Duodenal mucosa (tissue), 2 donors: ENCODE data around the gene AP2M1.

Source experiments
- H3K27ac ChIP-seq: one replicate; pipeline ENCODE4 v1.7.0; 2013; ENCODE audit warnings: low read depth, low read length
- H3K27me3 ChIP-seq, 2 donors: one replicate each; pipeline ENCODE4 v1.7.0; 2013; ENCODE audit warnings: low read length in 2 of 2, control low read depth in 1 of 2; ENCODE audit not compliant: insufficient read depth in 2 of 2, control insufficient read depth in 1 of 2
- H3K36me3 ChIP-seq, 2 donors: one replicate each; pipeline ENCODE4 v1.7.0; 2013; ENCODE audit warnings: low read length in 2 of 2, control low read depth in 1 of 2; ENCODE audit not compliant: insufficient read depth in 2 of 2, control insufficient read depth in 1 of 2
- H3K4me1 ChIP-seq, 2 donors: one replicate each; pipeline ENCODE4 v1.7.0; 2013; ENCODE audit warnings: low read length in 2 of 2, control low read depth in 1 of 2; ENCODE audit not compliant: insufficient read depth in 2 of 2, control insufficient read depth in 1 of 2
- H3K4me3 ChIP-seq, 2 donors: one replicate each; pipeline ENCODE4 v1.7.0; 2013; ENCODE audit warnings: low read length in 2 of 2, low read depth in 1 of 2
- H3K9ac ChIP-seq, 2 donors: one replicate each; pipeline ENCODE4 v1.7.0; 2013; ENCODE audit warnings: low read length in 2 of 2, low read depth in 1 of 2
- H3K9me3 ChIP-seq, 2 donors: one replicate each; pipeline ENCODE4 v1.7.0; 2013; ENCODE audit warnings: low read length in 2 of 2, control low read depth in 1 of 2; ENCODE audit not compliant: control insufficient read depth in 1 of 2

Gene AP2M1

GRCh38 chr3:184174646-184175492, at the start of gene AP2M1:
Gene AP2M1, plus strand, starts transcription at chr3:184174855. Its CDS starts 2,139 bp downstream, at chr3:184176994.
- Histone ChIP-seq H3K9me3 (no peaks in the 10 kb centered on the region), H3K9ac (peak within 1 kb of the TSS; percentile 91 to 100), H3K4me1 (peaks cover 40 to 43% of the 10 kb centered on the region in 2 donors), H3K4me3 (peak within 1 kb of the TSS; percentile 84 to 96), H3K27me3 (no peaks in the 10 kb centered on the region), H3K36me3 (peaks cover 36 to 46% of the 10 kb centered on the region in 2 donors), H3K27ac (peak within 1 kb of the TSS; percentile 75)

- no peaks in the 10 kb centered on the region for H3K27me3 ChIP-seq
- no peaks in the 10 kb centered on the region for H3K9me3 ChIP-seq
- no peaks in the 10 kb centered on the region for H3K36me3 ChIP-seq
- no peaks in the 10 kb centered on the region for H3K4me1 ChIP-seq
- H3K9ac ChIP-seq, result no peak overlapping the region
- no peak overlapping the region for H3K4me3 ChIP-seq
- no peak overlapping the region for H3K27ac ChIP-seq
Observed at GRCh38 chr3:184126006-184126405, 48.6 kb upstream of the AP2M1 start.

DNA sequence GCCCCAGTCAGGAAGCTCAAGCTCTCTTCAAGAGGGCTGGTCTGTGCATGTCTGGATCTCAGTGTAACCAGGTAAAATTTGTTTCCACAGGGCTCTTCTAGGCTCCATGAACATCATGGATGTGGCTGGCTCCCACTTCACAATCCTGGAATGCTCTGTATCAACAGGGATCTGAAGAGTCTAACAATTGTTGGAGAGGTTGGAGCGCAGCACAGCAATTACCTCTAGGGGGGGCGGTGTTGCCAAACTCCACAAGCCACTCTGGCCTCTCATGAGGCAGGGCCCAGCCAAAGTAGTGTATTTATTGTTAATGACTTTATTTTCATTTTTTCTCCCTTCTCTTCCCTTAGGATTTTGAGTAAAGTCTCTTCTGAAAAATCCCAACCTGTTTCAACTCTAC, 45.6 kb upstream of the AP2M1 start:
- no peak overlapping the region for H3K4me3 ChIP-seq
- no peaks in the 10 kb centered on the region for H3K36me3 ChIP-seq
- H3K27ac ChIP-seq, result no peak overlapping the region
- H3K4me1 ChIP-seq, result peaks cover 6 to 7% of the 10 kb centered on the region in 2 donors
- no peaks in the 10 kb centered on the region for H3K9me3 ChIP-seq
- no peaks in the 10 kb centered on the region for H3K27me3 ChIP-seq
- H3K9ac ChIP-seq, result no peak overlapping the region

- Histone ChIP-seq H3K4me3 (no peak overlapping the region), H3K27ac (no peak overlapping the region), H3K27me3 (no peaks in the 10 kb centered on the region), H3K9ac (no peak overlapping the region), H3K9me3 (no peaks in the 10 kb centered on the region), H3K4me1 (peaks cover 24 to 28% of the 10 kb centered on the region in 2 donors), H3K36me3 (peaks cover 4 to 9% of the 10 kb centered on the region in 2 donors)
Observed at GRCh38 chr3:184132945-184133344, 41.7 kb upstream of the AP2M1 start.

DNA sequence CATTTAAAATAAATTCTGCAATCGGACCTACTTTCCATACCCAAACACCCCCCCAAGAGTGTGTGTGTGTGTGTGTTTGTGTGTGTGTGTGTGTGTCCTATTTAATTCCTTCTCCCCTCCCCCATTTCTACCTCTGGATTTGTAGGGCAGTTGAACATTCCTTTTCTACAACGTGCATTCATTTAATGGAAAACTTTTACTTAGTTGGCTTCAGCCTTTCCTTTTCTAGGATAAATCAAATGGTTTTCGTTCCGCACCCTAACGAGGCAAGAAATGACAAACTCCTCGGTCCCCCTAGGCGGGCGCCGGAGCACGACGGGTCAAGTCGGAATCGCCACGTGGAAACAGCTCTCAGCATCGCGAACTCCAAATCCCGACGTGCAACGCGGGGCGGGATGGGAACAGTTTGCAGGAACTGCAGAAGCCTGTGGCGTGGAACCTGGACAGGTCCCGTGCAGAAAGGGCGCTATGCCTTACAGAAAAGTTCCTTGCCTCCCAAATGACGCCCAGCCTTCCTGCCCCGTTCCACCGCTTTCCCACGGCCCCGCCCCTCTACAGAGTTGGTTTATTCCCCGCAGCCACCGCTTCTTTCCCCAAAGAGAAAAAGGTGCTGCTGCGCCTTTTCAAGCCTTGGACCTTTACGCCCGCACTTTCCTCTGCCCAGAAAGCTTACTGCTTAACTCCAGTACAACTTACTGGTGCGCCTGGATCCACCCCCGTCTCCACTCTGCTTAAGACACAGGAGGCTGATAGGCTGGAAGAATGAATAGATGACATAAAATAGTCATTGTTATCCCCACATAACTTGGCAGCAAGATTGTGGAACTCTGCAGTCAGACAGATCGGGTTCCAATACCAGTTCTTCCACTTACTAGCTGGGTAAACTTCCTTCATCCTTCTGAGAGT, 40.6 kb upstream of the AP2M1 start:
- Histone ChIP-seq H3K9ac (peak overlapping the region; percentile 98 to 99), H3K4me3 (peak overlapping the region; percentile 98 to 100), H3K27me3 (no peaks in the 10 kb centered on the region), H3K9me3 (no peaks in the 10 kb centered on the region), H3K36me3 (peaks cover 4 to 12% of the 10 kb centered on the region in 2 donors), H3K4me1 (peaks cover 24 to 28% of the 10 kb centered on the region in 2 donors), H3K27ac (peak overlapping the region; percentile 77)

GRCh38 chr3:184134746-184135148, 39.9 kb upstream of the AP2M1 start:
- no peaks in the 10 kb centered on the region for H3K9me3 ChIP-seq
- H3K4me3 ChIP-seq, result peak overlapping the region; percentile 98 to 100
- H3K27ac ChIP-seq, result peak overlapping the region; percentile 77
- peak overlapping the region; percentile 98 to 99 for H3K9ac ChIP-seq
- peaks cover 4 to 12% of the 10 kb centered on the region in 2 donors for H3K36me3 ChIP-seq
- H3K27me3 ChIP-seq, result no peaks in the 10 kb centered on the region
- peaks cover 24 to 28% of the 10 kb centered on the region in 2 donors for H3K4me1 ChIP-seq

- H3K4me3 ChIP-seq, result peak within 1 kb of the TSS; percentile 98 to 100
- H3K27me3 ChIP-seq, result no peaks in the 10 kb centered on the region
- H3K36me3 ChIP-seq, result peaks cover 8 to 18% of the 10 kb centered on the region in 2 donors
- H3K27ac ChIP-seq, result peak within 1 kb of the TSS; percentile 77
- H3K9me3 ChIP-seq, result no peaks in the 10 kb centered on the region
- H3K4me1 ChIP-seq, result peaks cover 24 to 28% of the 10 kb centered on the region in 2 donors
- peak within 1 kb of the TSS; percentile 98 to 99 for H3K9ac ChIP-seq
Observed at GRCh38 chr3:184135149-184135910, 39.3 kb upstream of the AP2M1 start, which contains the start of gene EIF2B5. Gene EIF2B5, plus strand, starts transcription at chr3:184135358. Its CDS starts 28 bp downstream, at chr3:184135386.

DNA sequence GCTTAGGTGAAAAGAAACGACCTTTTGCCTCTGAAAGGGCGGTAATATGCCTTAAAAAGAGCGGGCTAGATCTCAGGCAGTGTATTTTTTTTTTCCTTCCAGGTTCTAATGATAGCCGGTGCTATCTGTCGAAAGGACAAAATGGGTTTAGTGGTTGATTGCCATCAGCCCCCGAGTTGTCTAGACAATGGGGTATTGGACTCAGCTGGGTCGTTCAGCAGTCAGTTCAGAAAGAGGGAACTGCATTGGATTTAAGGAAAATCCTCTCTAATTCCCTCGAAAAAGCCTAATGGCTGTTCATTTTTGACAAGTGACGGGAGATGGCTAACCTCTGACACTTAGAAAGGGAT, 38.8 kb upstream of the AP2M1 start:
- Histone ChIP-seq H3K4me3 (peak overlapping the region; percentile 98 to 100), H3K27me3 (no peaks in the 10 kb centered on the region), H3K27ac (no peak overlapping the region), H3K9ac (peak overlapping the region; percentile 98 to 99), H3K9me3 (no peaks in the 10 kb centered on the region), H3K36me3 (peaks cover 14 to 24% of the 10 kb centered on the region in 2 donors), H3K4me1 (peaks cover 24 to 28% of the 10 kb centered on the region in 2 donors)

GRCh38 chr3:184140436-184140835, 34.2 kb upstream of the AP2M1 start:
- no peaks in the 10 kb centered on the region for H3K9me3 ChIP-seq
- no peak overlapping the region for H3K9ac ChIP-seq
- H3K27ac ChIP-seq, result no peak overlapping the region
- peaks cover 52 to 68% of the 10 kb centered on the region in 2 donors for H3K36me3 ChIP-seq
- no peaks in the 10 kb centered on the region for H3K27me3 ChIP-seq
- H3K4me3 ChIP-seq, result no peak overlapping the region
- peaks cover 20 to 24% of the 10 kb centered on the region in 2 donors for H3K4me1 ChIP-seq
